HEK293 (cell line): ENCODE measurements around the gene LMF1.

Source experiments
- CTCF ChIA-PET: fragments of 350-600 bp; formaldehyde crosslinking; extraction: SDS; loops from one replicate; lab custom pipeline; 2021; ENCODE audit warnings: antibody characterized with exemption; lab: Yijun Ruan, JAX
- POLR2A ChIA-PET: fragments of 300-600 bp; formaldehyde crosslinking; extraction: SDS; loops from one replicate; lab custom pipeline; 2020; ENCODE audit warnings: antibody characterized with exemption, inconsistent platforms; lab: Yijun Ruan, JAX
- H3K27ac ChIP-seq: fragments of 200-500 bp; sonication (Bioruptor generic); 2 replicates; pipeline ENCODE4 v1.5.1; 2014; ENCODE audit warnings: low read depth, low read length, control low read depth, inconsistent platforms; ENCODE audit errors: extremely low read depth
- H3K36me3 ChIP-seq, 2 experiments: fragments of 200-500 bp in 1 of 2; sonication (Bioruptor generic) in 1 of 2; 1 replicate in 1 of 2; 2 replicates in 1 of 2; pipeline ENCODE4 v1.5.1; 2014 to 2017; ENCODE audit warnings: inconsistent platforms in 2 of 2, low read length in 2 of 2; ENCODE audit not compliant: control insufficient read depth in 2 of 2, insufficient read depth in 1 of 2
- H3K4me1 ChIP-seq: fragments of 200-500 bp; sonication (Bioruptor generic); 2 replicates; pipeline ENCODE4 v1.5.1; 2014; ENCODE audit warnings: mild to moderate bottlenecking, low read length, inconsistent platforms; ENCODE audit not compliant: control insufficient read depth, insufficient read depth
- H3K4me3 ChIP-seq: 2 replicates; pipeline ENCODE4 v1.5.1; 2011; ENCODE audit warnings: low read depth, mild to moderate bottlenecking, control low read depth, low read length, moderate library complexity
- H3K9me3 ChIP-seq: fragments of 200-500 bp; sonication (Bioruptor generic); 2 replicates; pipeline ENCODE4 v1.5.1; 2014; ENCODE audit warnings: low read depth, low read length, inconsistent platforms; ENCODE audit not compliant: control insufficient read depth, insufficient read depth
- HOXC10 ChIP-seq: sonication (generic); formaldehyde crosslinking; IDR thresholded peaks from 2 replicates; pipeline ENCODE4 v1.8.1; 2023; ENCODE audit warnings: mild to moderate bottlenecking, missing genetic modification reagents
- INSM2 ChIP-seq: fragments of 450-650 bp; formaldehyde crosslinking; IDR thresholded peaks from 2 replicates; pipeline ENCODE4 v1.5.1; 2016; ENCODE audit warnings: missing biosample characterization, missing genetic modification characterization
- MEIS1 ChIP-seq: sonication (generic); formaldehyde crosslinking; IDR thresholded peaks from 2 replicates; pipeline ENCODE4 v1.8.1; 2022; ENCODE audit warnings: missing genetic modification reagents, mild to moderate bottlenecking, borderline replicate concordance
- PBX3 ChIP-seq: sonication (generic); formaldehyde crosslinking; IDR thresholded peaks from 2 replicates; pipeline ENCODE4 v1.8.1; 2022; ENCODE audit warnings: mild to moderate bottlenecking, moderate library complexity, missing genetic modification reagents
- PRDM1 ChIP-seq: fragments of 450-650 bp; formaldehyde crosslinking; IDR thresholded peaks from 2 replicates; pipeline ENCODE4; 2016; ENCODE audit warnings: missing biosample characterization, missing genetic modification characterization
- REST ChIP-seq: fragments of 450-650 bp; formaldehyde crosslinking; IDR thresholded peaks from 2 replicates; pipeline ENCODE4 v1.5.1; 2016; ENCODE audit warnings: missing biosample characterization, missing genetic modification characterization
- ZBTB26 ChIP-seq: fragments of 450-650 bp; formaldehyde crosslinking; optimal IDR thresholded peaks from 2 replicates; pipeline ENCODE3; 2016; ENCODE audit warnings: missing biosample characterization, mild to moderate bottlenecking, missing genetic modification characterization
- ZBTB48 ChIP-seq: fragments of 450-650 bp; formaldehyde crosslinking; IDR thresholded peaks from 2 replicates; pipeline ENCODE4 v1.5.1; 2016; ENCODE audit warnings: missing biosample characterization, missing genetic modification characterization
- ZBTB7A ChIP-seq: fragments of 450-650 bp; formaldehyde crosslinking; IDR thresholded peaks from 2 replicates; pipeline ENCODE4 v1.5.1; 2016; ENCODE audit warnings: low read depth, missing biosample characterization, missing genetic modification characterization
- ZEB2 ChIP-seq: fragments of 450-650 bp; formaldehyde crosslinking; IDR thresholded peaks from 2 replicates; pipeline ENCODE4 v1.5.1; 2016; ENCODE audit warnings: missing biosample characterization, missing genetic modification characterization
- ZNF146 ChIP-seq: fragments of 450-650 bp; formaldehyde crosslinking; IDR thresholded peaks from 2 replicates; pipeline ENCODE4 v1.5.1; 2016; ENCODE audit warnings: missing biosample characterization, missing genetic modification characterization
- ZNF184 ChIP-seq: fragments of 450-650 bp; IDR thresholded peaks from 2 replicates; pipeline ENCODE4 v1.5.1; 2018; ENCODE audit warnings: missing biosample characterization, mild to moderate bottlenecking, missing genetic modification characterization
- ZNF211 ChIP-seq: fragments of 450-650 bp; formaldehyde crosslinking; IDR thresholded peaks from 2 replicates; pipeline ENCODE4 v1.5.1; 2016; ENCODE audit warnings: low read depth, missing biosample characterization, missing genetic modification characterization
- ZNF426 ChIP-seq: fragments of 450-650 bp; formaldehyde crosslinking; IDR thresholded peaks from 2 replicates; pipeline ENCODE4 v1.5.1; 2017; ENCODE audit warnings: missing biosample characterization, missing genetic modification characterization, mild to moderate bottlenecking, inconsistent platforms, moderate library complexity
- ZNF670 ChIP-seq: fragments of 450-650 bp; formaldehyde crosslinking; IDR thresholded peaks from 2 replicates; pipeline ENCODE4 v1.5.1; 2016; ENCODE audit warnings: missing biosample characterization, missing genetic modification characterization, low read depth
- ZNF76 ChIP-seq: fragments of 450-650 bp; formaldehyde crosslinking; IDR thresholded peaks from 2 replicates; pipeline ENCODE4; 2016; ENCODE audit warnings: low read depth, missing biosample characterization, missing genetic modification characterization, borderline replicate concordance
- ZNF792 ChIP-seq: fragments of 450-650 bp; formaldehyde crosslinking; IDR thresholded peaks from 2 replicates; pipeline ENCODE4 v1.5.1; 2016; ENCODE audit warnings: missing biosample characterization, missing genetic modification characterization
- ZSCAN4 ChIP-seq: fragments of 450-650 bp; formaldehyde crosslinking; IDR thresholded peaks from 2 replicates; pipeline ENCODE4 v1.5.1; 2017; ENCODE audit warnings: missing biosample characterization, missing genetic modification characterization
- TF ChIP-seq, protein P1 (sequence below): fragments of 450-650 bp; formaldehyde crosslinking; IDR thresholded peaks from 2 replicates; pipeline ENCODE4 v1.5.1; 2016; ENCODE audit warnings: missing biosample characterization, missing genetic modification characterization

Gene LMF1

DNA sequence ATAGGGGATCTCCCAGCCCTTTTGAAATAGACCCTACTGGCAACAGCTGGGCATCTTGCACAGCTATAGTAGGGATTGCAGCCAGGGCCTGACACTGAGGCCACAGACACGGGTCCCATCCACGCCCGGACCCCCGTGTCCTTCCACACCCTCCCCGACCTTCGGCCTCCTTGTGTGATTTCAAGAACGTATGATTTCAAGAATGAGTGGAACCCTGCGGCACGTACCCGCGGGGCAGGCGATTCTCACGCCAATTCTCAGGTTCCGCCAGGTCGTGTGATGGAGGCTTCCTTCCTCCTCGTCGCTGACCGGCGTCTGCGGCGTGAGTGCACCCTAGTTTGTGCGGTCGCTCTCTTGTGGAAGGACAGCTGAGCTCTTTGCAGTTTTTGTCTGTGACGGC, 114.0 kb downstream of the LMF1 start (continued):
- TF ChIP-seq, protein P1, sequence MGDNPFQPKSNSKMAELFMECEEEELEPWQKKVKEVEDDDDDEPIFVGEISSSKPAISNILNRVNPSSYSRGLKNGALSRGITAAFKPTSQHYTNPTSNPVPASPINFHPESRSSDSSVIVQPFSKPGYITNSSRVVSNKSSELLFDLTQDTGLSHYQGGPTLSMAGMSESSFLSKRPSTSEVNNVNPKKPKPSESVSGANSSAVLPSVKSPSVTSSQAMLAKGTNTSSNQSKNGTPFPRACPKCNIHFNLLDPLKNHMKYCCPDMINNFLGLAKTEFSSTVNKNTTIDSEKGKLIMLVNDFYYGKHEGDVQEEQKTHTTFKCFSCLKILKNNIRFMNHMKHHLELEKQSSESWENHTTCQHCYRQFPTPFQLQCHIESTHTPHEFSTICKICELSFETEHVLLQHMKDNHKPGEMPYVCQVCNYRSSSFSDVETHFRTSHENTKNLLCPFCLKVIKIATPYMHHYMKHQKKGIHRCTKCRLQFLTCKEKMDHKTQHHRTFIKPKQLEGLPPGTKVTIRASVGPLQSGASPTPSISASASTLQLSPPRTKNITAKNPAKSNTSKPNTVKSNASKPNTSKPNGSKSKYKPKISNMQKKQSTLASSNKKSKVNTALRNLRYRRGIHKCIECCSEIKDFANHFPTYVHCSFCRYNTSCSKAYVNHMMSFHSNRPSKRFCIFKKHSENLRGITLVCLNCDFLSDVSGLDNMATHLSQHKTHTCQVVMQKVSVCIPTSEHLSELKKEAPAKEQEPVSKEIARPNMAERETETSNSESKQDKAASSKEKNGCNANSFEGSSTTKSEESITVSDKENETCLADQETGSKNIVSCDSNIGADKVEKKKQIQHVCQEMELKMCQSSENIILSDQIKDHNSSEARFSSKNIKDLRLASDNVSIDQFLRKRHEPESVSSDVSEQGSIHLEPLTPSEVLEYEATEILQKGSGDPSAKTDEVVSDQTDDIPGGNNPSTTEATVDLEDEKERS (tag by site-specific recombination): no peak
- TF ChIP-seq ZBTB48: no peak
- TF ChIP-seq ZNF146: no peak
- no peak for TF ChIP-seq ZNF792
- TF ChIP-seq ZNF426 (tag by site-specific recombination): no peak
- no peak for TF ChIP-seq ZNF670 (tag by site-specific recombination)
- no peak for TF ChIP-seq ZNF76 (tag by site-specific recombination)
- no peak for TF ChIP-seq ZBTB26 (tag by site-specific recombination)
- no peak for TF ChIP-seq MEIS1 (CRISPR knock-in tag)
- TF ChIP-seq INSM2 (tag by site-specific recombination): no peak

GRCh38 chr16:856101-856500, 114.7 kb downstream of the LMF1 start:
- Histone ChIP-seq H3K27ac (no peak overlapping the region), H3K4me1 (no peaks in the 10 kb centered on the region), H3K36me3 (no peaks in the 10 kb centered on the region), H3K9me3 (no peaks in the 10 kb centered on the region), H3K4me3 (no peak overlapping the region)
- no peak for TF ChIP-seq PBX3 (CRISPR knock-in tag)
- TF ChIP-seq REST: no peak
- no peak for TF ChIP-seq ZEB2
- TF ChIP-seq PRDM1 (tag by site-specific recombination): no peak
- no peak for TF ChIP-seq HOXC10 (CRISPR knock-in tag)
- TF ChIP-seq ZBTB7A (tag by site-specific recombination): no peak
- TF ChIP-seq ZNF211 (tag by site-specific recombination): no peak
- TF ChIP-seq ZSCAN4 (tag by site-specific recombination): no peak
- TF ChIP-seq ZNF184 (tag by site-specific recombination): no peak
- ChIA-PET POLR2A (no interaction called here), CTCF (no interaction called here)
